Measurements from ENCODE around the gene PFN2.
"Not testable (repeated sequence)": the region's sequence is repeated elsewhere in the genome, so short reads cannot be mapped to it uniquely, and the experiment has no call there.

The PFN2 gene

GRCh38 chr3:149967086-149967685 lies 3.5 kb downstream of the PFN2 start:
- DNase-seq: no peak

DNA sequence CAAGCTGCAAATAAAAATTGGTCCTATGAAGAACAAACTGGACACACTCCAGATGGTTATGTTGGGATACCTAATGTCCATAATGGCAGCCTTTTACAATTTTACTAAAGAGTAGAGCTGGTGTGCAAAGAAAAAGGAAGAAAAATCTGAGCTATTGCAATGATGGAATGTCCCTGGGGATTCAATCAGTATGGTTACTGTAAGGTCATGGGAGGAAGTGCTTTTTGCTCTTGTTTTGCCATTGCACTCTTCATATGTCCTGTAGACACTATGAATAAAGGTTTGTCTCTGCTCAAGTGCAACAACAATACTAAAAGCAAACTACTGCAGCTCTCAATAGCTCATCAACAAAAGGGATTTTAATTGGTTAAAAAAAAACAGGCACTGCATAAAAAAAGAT lies 5.4 kb downstream of the PFN2 start:
- DNase-seq: no peak

DNA sequence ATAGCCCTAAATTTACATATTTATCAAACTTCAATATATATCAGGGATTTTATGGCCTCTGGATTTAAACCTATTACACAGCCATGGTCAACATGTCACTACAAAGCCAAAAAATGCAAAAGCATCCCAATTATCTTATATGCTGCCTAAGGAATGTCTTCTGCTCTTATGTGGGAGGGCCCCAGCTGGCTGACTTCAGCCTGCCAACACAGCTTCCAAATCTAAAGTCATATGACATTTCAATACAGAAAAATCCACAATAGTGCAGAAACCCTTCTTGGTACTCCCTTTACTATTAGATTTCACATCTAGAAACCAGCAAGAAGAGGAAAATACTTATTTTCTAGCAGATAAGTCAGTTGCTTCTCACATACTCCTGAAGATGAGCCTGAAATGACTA lies 6.4 kb downstream of the PFN2 start:
- no peak for DNase-seq

- DNase-seq: no peak
Measured at GRCh38 chr3:149963485-149963884, 7.2 kb downstream of the PFN2 start.

- no peak for DNase-seq
Measured at GRCh38 chr3:149959443-149959842, 11.3 kb downstream of the PFN2 start.

DNA sequence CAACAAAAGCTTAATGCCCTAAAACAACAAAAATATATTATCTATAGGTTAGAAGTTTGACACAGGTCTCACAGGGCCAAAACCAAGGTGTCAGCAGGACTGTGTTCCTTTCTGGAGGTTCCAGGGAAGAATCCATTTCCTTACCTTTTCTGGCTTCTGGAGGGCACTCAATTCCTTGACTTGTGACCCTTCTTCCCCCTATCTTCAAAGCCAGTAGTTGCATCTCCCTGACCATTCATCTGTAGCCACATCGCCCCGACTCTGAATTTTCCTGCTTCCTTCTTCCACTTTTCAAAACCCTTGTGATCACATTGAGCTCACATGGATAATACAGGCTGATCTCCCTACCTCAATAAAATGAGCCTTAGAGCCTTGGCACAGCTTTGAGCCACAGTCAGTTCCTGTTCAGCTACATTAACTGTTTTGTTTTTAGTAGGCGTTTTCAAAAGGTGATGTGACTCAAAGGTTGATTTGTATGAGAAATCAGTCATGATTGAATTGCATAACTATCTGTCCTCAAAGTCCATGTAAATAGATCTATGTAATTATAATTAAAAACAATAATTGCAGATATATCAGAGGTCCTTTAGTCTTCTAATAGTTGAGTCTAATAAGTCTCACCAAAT lies 12.4 kb downstream of the PFN2 start:
- no peak for DNase-seq

GRCh38 chr3:149957361-149958125 lies 13.2 kb downstream of the PFN2 start:
- no peak for DNase-seq

- DNase-seq: no peak
Measured at GRCh38 chr3:149955449-149955848, 15.2 kb downstream of the PFN2 start.

- no peak for DNase-seq
Measured at GRCh38 chr3:149954812-149955211, 15.9 kb downstream of the PFN2 start.

GRCh38 chr3:149949181-149949580 lies 21.5 kb downstream of the PFN2 start:
- no peak for DNase-seq

GRCh38 chr3:149947231-149947630 lies 23.5 kb downstream of the PFN2 start:
- DNase-seq: no peak

GRCh38 chr3:149943966-149944365 lies 26.7 kb downstream of the PFN2 start:
- not testable (repeated sequence) for DNase-seq

DNA sequence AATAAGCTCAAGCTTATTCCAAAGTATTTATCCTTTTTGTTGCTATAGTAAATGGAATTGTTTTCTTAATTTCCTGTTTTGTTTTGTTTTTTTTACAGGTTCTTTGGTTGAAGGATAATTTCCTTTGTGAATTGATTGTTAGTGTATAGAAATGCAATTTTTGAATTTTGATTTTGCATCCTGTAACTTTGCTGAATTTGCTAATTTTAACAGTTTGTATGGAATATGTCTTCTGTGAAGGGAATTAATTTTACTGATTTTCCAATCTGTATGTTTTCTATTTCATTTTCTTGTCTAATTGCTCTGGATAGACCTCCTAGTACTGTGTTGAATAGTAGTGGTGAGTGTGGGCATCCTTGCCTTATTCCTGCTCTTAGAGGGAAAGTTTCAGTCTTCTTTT lies 28.3 kb downstream of the PFN2 start:
- DNase-seq: no peak

GRCh38 chr3:149941946-149942345 lies 28.7 kb downstream of the PFN2 start:
- no peak for DNase-seq

DNA sequence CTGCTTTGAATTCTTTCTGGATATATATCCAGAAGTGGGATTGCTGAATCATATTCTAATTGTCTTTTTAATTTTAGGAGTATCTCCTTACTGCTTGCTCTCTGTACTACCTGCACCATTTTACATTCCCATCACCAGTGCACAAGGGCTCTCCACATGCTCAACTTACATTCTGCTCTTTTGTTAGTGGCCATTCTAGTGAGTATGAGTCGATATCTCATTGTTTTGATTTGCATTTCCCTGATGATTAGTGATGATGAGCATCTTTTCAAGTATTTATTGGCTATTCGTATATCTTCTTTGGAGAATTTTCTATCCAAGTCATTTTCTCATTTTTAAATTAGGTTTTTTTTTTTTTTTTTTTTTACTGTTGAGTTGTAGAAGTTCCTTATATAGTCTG lies 29.5 kb downstream of the PFN2 start:
- no peak for DNase-seq

GRCh38 chr3:149938392-149939055 lies 32.2 kb downstream of the PFN2 start:
- not testable (repeated sequence) for DNase-seq

DNA sequence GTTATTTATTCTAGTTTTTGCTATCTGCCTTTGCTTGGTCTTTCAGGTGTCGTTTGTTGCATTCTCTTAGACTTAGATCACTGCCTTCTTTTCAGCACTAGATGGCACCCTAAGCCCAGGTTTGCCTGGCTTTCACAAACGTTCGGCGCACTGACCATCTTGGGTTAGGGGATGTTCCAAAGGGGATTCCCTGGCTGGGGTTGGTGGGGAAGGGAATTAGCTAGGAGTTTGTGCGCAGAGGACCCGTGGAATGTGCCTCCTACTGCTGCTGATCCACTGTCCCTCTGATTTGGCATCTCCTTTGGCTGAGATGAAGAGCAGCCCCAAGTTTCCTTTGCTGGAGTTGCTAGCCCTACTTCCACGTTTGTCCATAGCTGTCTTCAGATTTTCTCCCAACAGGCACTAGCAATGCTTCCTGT lies 33.9 kb downstream of the PFN2 start:
- no peak for DNase-seq

- DNase-seq: no peak
Measured at GRCh38 chr3:149934524-149934923, 36.2 kb downstream of the PFN2 start.

DNA sequence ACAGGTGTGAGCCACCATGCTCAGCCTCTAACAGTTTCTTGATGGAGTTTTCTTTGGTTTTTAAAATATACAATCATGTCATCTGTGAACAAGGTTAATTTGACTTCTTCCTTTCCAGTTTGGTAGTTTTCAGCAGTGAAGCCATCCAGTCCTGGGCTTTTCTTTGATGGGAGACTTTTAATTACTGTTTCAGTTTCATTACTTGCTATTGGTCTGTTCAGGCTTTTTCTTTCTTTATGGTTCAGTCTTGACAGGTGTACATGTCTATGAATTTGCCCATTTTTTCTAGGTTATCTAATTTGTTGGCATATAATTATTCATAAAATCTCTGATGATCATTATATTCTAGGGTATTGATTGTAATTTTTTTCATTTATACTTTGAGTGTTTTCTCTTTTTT lies 36.8 kb downstream of the PFN2 start:
- no peak for DNase-seq

GRCh38 chr3:149933008-149933407 lies 37.7 kb downstream of the PFN2 start:
- no peak for DNase-seq

DNA sequence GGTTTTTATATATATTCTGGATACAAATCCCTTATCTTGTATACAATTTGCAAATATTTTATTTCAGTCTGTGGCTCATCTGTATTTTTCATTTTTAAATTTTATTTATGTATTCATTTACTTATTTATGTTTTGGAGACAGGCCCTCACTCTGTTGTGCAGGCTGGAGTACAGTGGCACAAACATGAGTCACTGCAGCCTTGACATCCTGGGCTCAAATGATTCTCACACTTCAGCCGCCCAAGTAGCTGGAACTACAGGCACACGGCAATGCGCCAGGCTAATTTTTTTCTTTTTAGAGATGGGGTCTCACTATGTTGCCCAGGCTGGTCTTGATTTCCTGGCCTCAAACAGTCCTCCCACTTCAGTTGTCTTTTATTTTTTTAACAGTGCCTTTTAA lies 50.6 kb downstream of the PFN2 start:
- DNase-seq: no peak

- DNase-seq: no peak
Measured at GRCh38 chr3:149919509-149919908, 51.2 kb downstream of the PFN2 start.

- no peak for DNase-seq
Measured at GRCh38 chr3:149917124-149917667, 53.5 kb downstream of the PFN2 start.
